ENCODE measurements around the gene IGBP1.
"Not testable (repeated sequence)": the region's sequence is repeated elsewhere in the genome, so short reads cannot be mapped to it uniquely, and the experiment has no call there.

The IGBP1 gene

GRCh38 chrX:70133303-70134115, at the start of gene IGBP1:
Gene IGBP1 (plus strand): TSS chrX:70133447. CDS start chrX:70133948, 501 bp downstream.
- H3K4me1 ChIP-seq: peaks cover 32% of the 10 kb centered on the region
- peaks cover 24% of the 10 kb centered on the region for H3K36me3 ChIP-seq (replicated peaks)
- DNase-seq (ENCODE audit: low spot score in 2 of 2): peak; percentile 94 to 97
- peak within 1 kb of the TSS; percentile 85 for H3K4me3 ChIP-seq
- H3K27me3 ChIP-seq (ENCODE audit: low read depth): no peaks in the 10 kb centered on the region
- in situ Hi-C loops (cut with MboI; ENCODE audit: low sequenced_read_pairs): no loop called here
- H3K9me3 ChIP-seq: no peaks in the 10 kb centered on the region

GRCh38 chrX:70084592-70085240, 48.5 kb upstream of the IGBP1 start:
- Histone ChIP-seq H3K36me3 (replicated peaks) (no peaks in the 10 kb centered on the region), H3K4me1 (no peaks in the 10 kb centered on the region), H3K4me3 (no peak overlapping the region), H3K27me3 (ENCODE audit: low read depth) (no peaks in the 10 kb centered on the region), H3K9me3 (no peaks in the 10 kb centered on the region)
- DNase-seq (ENCODE audit: low spot score in 2 of 2): no peak
- in situ Hi-C loops (cut with MboI; ENCODE audit: low sequenced_read_pairs): no loop called here

DNA sequence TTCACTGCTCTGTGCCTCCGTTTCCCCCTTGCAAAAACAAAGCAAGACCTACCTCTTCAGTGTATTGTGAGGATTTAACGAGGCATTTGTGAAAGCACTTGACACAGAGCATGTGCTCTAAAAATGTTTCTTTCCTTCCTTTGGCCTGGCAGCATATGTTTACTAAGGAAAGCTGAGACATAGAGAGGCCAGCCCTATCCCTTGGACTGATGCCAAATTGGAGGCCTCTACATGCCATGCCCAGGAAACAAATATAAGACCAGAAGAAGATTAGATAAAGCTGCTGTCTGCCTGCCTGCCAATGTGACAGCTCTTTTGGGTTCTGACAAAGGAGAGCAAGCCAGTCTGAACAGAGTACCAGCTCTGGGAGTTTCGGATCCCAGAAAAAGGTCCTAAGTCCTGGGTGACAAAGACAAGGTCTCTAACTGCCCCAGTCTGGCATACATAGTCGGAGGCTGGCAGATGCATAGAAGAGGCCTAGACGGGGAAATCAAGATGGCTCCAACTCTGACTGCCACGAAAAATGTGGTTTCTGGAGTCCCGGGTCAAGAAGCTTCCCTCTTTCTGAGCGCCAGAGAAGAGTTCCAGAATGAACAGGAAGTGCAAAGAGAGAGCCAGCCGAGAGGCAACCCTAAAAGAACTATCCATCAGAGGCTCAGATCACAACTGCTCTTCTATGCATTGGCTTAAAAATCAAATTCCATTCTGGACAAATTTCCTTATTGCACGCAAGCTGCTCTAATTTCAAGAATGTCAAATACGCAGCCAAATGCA, 45.2 kb upstream of the IGBP1 start:
- no peaks in the 10 kb centered on the region for H3K9me3 ChIP-seq
- no peaks in the 10 kb centered on the region for H3K36me3 ChIP-seq (replicated peaks)
- H3K27me3 ChIP-seq (ENCODE audit: low read depth): no peaks in the 10 kb centered on the region
- H3K4me1 ChIP-seq: no peaks in the 10 kb centered on the region
- in situ Hi-C loops (cut with MboI; ENCODE audit: low sequenced_read_pairs): no loop called here
- DNase-seq (ENCODE audit: low spot score in 2 of 2): no peak
- no peak overlapping the region for H3K4me3 ChIP-seq

GRCh38 chrX:70088751-70089150, 44.5 kb upstream of the IGBP1 start:
- no peak for DNase-seq (ENCODE audit: low spot score in 2 of 2)
- H3K9me3 ChIP-seq: no peaks in the 10 kb centered on the region
- H3K4me3 ChIP-seq: no peak overlapping the region
- H3K36me3 ChIP-seq (replicated peaks): no peaks in the 10 kb centered on the region
- in situ Hi-C loops (cut with MboI; ENCODE audit: low sequenced_read_pairs): no loop called here
- H3K4me1 ChIP-seq: no peaks in the 10 kb centered on the region
- H3K27me3 ChIP-seq (ENCODE audit: low read depth): no peaks in the 10 kb centered on the region

DNA sequence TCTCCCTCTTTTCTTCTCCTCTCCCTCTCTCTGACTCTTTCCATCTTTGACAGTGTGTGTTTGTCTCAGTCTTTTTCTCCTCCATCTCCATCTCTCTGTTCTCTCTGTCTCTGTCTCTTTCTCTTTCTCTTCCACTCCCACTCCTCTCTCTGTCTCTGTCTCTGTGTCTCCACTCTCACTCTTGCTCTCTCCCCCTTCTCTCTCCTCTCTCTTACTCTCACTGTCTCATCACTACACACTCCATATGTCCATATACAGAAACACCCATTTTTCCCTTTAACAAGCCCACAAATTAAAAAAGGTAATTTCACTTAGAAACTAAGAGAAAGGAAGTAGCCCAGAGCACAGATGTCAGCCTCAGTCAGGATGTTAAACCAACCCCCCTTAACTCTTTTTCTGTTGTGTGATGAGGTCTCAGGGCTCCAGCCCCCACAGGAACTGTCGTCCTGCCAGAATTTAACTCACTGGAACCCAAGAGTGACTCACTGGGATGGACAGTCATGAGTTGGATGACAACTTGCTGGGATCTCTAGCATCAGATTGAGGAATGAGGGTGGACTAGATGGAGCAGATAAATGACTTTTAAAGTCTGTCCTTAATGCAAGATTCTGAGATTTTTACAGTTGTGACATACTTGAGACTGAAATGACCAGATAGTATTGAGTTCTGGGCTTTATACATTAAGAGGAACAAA, 43.5 kb upstream of the IGBP1 start:
- H3K4me1 ChIP-seq: no peaks in the 10 kb centered on the region
- no peak overlapping the region for H3K4me3 ChIP-seq
- no peaks in the 10 kb centered on the region for H3K36me3 ChIP-seq (replicated peaks)
- no peaks in the 10 kb centered on the region for H3K9me3 ChIP-seq
- H3K27me3 ChIP-seq (ENCODE audit: low read depth): no peaks in the 10 kb centered on the region
- no peak for DNase-seq (ENCODE audit: low spot score in 2 of 2)
- in situ Hi-C loops (cut with MboI; ENCODE audit: low sequenced_read_pairs): loop anchor here (10.0 kb wide), 1 partner anchor 545 kb away; no protein-coding TSS in a partner anchor

GRCh38 chrX:70092247-70092646, 41.0 kb upstream of the IGBP1 start:
- H3K4me1 ChIP-seq: no peaks in the 10 kb centered on the region
- in situ Hi-C loops (cut with MboI; ENCODE audit: low sequenced_read_pairs): loop anchor here (10.0 kb wide), 1 partner anchor 547 kb away; no protein-coding TSS in a partner anchor
- no peak for DNase-seq (ENCODE audit: low spot score in 2 of 2)
- H3K4me3 ChIP-seq: no peak overlapping the region
- H3K27me3 ChIP-seq (ENCODE audit: low read depth): no peaks in the 10 kb centered on the region
- no peaks in the 10 kb centered on the region for H3K9me3 ChIP-seq
- H3K36me3 ChIP-seq (replicated peaks): no peaks in the 10 kb centered on the region

DNA sequence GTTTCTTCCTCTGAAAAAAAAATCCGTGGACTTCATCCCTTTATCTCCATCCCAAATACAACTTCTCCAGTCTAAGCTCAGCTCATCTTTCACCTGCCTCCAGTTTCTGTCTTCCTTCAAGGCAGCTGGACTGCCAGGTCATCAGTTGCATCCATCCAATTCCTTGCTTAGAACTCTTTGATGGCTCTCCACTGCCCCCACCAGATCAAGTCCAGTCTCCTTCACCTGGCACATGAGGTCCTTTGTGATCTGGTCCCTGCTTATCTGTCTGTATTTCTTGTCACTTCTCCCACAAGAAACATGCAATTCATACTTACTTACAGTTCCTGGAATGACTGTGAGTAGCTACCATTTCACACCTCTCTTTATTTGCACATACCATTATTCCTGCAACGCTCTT, 37.2 kb upstream of the IGBP1 start:
- DNase-seq (ENCODE audit: low spot score in 2 of 2): no peak
- no peaks in the 10 kb centered on the region for H3K36me3 ChIP-seq (replicated peaks)
- in situ Hi-C loops (cut with MboI; ENCODE audit: low sequenced_read_pairs): loop anchor here (10.0 kb wide), 1 partner anchor 551 kb away; no protein-coding TSS in a partner anchor

DNA sequence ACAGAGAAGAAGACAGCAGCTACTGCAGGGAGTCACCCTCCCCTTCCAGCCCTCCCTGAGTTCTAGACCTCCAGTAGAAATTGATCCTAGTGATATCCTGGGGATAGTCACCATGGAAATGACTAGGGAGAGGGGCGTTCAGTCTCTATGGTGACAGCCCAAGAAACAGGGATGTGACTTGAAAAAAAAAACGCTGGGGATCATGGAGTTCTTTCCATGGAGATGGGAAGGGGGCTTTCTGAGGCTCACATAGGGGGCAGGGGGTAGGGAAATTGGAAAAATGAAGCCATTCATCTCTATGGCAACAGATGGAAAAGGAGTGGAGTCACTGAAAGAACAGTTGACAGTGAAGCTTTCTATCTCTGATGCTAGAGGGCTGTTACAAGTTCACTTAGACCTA, 28.0 kb upstream of the IGBP1 start:
- Histone ChIP-seq H3K4me1 (no peaks in the 10 kb centered on the region), H3K27me3 (ENCODE audit: low read depth) (no peaks in the 10 kb centered on the region), H3K9me3 (no peaks in the 10 kb centered on the region), H3K4me3 (no peak overlapping the region), H3K36me3 (replicated peaks) (no peaks in the 10 kb centered on the region)
- in situ Hi-C loops (cut with MboI; ENCODE audit: low sequenced_read_pairs): no loop called here
- DNase-seq (ENCODE audit: low spot score in 2 of 2): no peak

More for the DNA sequence above, 37.2 kb upstream of the IGBP1 start:
- Histone ChIP-seq H3K4me1 (no peaks in the 10 kb centered on the region), H3K9me3 (no peaks in the 10 kb centered on the region), H3K4me3 (no peak overlapping the region), H3K27me3 (ENCODE audit: low read depth) (peaks cover 4% of the 10 kb centered on the region; the same call in 1 of the 2 replicates)

DNA sequence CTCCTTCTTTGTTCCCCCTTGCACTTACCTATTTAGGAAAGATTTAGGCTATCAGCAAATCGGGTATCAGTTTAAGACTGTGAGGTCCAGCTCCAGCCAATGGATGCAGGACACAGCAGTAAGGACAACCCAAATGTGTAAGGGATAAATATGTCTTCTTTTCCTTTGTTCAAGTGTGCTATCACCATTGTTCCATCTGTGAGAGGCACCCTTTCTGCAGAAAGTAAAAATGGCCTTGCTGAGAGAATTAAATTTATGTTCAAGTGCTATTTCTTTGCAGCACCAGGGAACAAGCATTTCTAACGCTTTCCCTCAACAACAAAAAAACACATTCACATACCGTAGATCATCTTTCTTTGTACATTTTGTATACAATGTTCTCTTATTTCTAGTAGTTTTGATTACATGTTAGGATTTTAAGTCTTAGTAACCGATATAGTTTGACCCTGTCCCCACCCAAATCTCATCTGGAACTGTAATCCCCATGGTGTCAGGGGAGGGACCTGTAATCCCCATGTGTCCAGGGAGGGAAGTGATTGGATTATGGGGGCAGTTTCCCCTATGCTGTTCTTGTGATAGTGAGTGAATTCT, 21.7 kb upstream of the IGBP1 start:
- H3K9me3 ChIP-seq: peaks cover 10% of the 10 kb centered on the region; the same call in 1 of the 2 replicates
- H3K36me3 ChIP-seq (replicated peaks); DNase-seq (ENCODE audit: low spot score in 2 of 2); H3K4me3 ChIP-seq; H3K4me1 ChIP-seq; in situ Hi-C loops (cut with MboI; ENCODE audit: low sequenced_read_pairs); H3K27me3 ChIP-seq (ENCODE audit: low read depth): not testable (repeated sequence)

DNA sequence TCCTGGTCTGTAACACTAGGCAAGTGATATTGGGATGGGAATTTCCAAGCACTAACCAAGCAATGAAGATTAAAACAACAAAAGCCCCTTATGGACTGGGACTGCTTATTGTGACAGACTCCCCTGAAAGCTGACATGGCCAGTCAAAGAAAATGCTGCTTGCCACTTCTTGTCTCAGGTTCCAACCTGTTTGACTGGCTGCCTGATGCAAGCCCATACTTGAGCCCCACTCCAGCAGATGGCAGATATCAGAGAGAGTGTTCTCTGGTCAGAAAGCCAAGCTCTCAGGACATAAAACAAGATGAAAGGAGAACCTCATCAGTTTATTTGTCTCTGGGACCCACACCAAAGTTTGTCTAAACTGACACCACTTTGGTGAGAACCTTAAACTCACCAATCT, 15.5 kb upstream of the IGBP1 start:
- no peaks in the 10 kb centered on the region for H3K9me3 ChIP-seq
- H3K4me1 ChIP-seq: no peaks in the 10 kb centered on the region
- no peaks in the 10 kb centered on the region; the same call in 1 of the 2 replicates for H3K27me3 ChIP-seq (ENCODE audit: low read depth)
- no peak for DNase-seq (ENCODE audit: low spot score in 2 of 2)
- in situ Hi-C loops (cut with MboI; ENCODE audit: low sequenced_read_pairs): no loop called here
- no peak overlapping the region for H3K4me3 ChIP-seq
- no peaks in the 10 kb centered on the region for H3K36me3 ChIP-seq (replicated peaks)

DNA sequence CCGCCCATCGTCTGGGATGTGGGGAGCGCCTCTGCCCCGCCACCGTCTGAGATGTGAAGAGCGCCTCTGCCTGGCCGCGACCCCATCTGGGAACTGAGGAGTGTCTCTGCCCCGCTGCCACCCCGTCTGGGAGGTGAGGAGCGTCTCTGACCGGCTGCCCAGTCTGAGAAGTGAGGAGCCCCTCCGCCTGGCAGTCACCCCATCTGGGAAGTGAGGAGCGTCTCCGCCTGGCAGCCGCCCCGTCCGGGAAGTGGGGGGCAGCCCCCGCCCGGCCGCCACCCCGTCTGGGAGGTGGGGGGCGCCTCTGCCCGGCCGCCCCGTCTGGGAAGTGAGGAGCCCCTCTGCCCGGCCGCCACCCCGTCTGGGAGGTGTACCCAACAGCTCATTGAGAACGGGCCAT, 10.2 kb upstream of the IGBP1 start:
- DNase-seq (ENCODE audit: low spot score in 2 of 2); H3K27me3 ChIP-seq (ENCODE audit: low read depth); H3K9me3 ChIP-seq; in situ Hi-C loops (cut with MboI; ENCODE audit: low sequenced_read_pairs); H3K4me1 ChIP-seq; H3K36me3 ChIP-seq (replicated peaks); H3K4me3 ChIP-seq: not testable (repeated sequence)

- H3K27me3 ChIP-seq (ENCODE audit: low read depth): no peaks in the 10 kb centered on the region; the same call in 1 of the 2 replicates
- in situ Hi-C loops (cut with MboI; ENCODE audit: low sequenced_read_pairs): no loop called here
- H3K9me3 ChIP-seq: no peaks in the 10 kb centered on the region
- no peak for DNase-seq (ENCODE audit: low spot score in 2 of 2)
- H3K4me3 ChIP-seq: no peak overlapping the region
- H3K36me3 ChIP-seq (replicated peaks): no peaks in the 10 kb centered on the region
- peaks cover 11% of the 10 kb centered on the region for H3K4me1 ChIP-seq
Observed at GRCh38 chrX:70124678-70125077, 8.6 kb upstream of the IGBP1 start.

GRCh38 chrX:70128071-70128470, 5.2 kb upstream of the IGBP1 start:
- no peak for DNase-seq (ENCODE audit: low spot score in 2 of 2)
- in situ Hi-C loops (cut with MboI; ENCODE audit: low sequenced_read_pairs): no loop called here
- no peaks in the 10 kb centered on the region for H3K36me3 ChIP-seq (replicated peaks)
- no peaks in the 10 kb centered on the region for H3K27me3 ChIP-seq (ENCODE audit: low read depth)
- H3K4me3 ChIP-seq: no peak overlapping the region
- no peaks in the 10 kb centered on the region for H3K9me3 ChIP-seq
- H3K4me1 ChIP-seq: peaks cover 21% of the 10 kb centered on the region
